Trophoblast cell (in vitro differentiated cells and primary cell): ENCODE results near the gene MYO16.

Source experiments
- DNase-seq, 2 donors: peaks; one replicate each; pipeline ENCODE4 v3.0.0-alpha.2; 2016
- H2AFZ ChIP-seq: 2 replicates; pipeline ENCODE4 v1.6.1; 2013; ENCODE audit warnings: low read length, moderate library complexity, mild to moderate bottlenecking; ENCODE audit not compliant: insufficient read depth, poor library complexity
- H2AK5ac ChIP-seq: 2 replicates; pipeline ENCODE4 v1.6.1; 2013; ENCODE audit warnings: mild to moderate bottlenecking, low read length
- H2BK120ac ChIP-seq: 2 replicates; pipeline ENCODE4 v1.6.1; 2013; ENCODE audit warnings: low read length, mild to moderate bottlenecking, moderate library complexity; ENCODE audit not compliant: insufficient read depth, poor library complexity
- H2BK12ac ChIP-seq: 2 replicates; pipeline ENCODE4 v1.6.1; 2013; ENCODE audit warnings: mild to moderate bottlenecking, low read length, moderate library complexity
- H2BK5ac ChIP-seq: 2 replicates; pipeline ENCODE4 v1.6.1; 2013; ENCODE audit warnings: low read length, low read depth, moderate library complexity, mild to moderate bottlenecking; ENCODE audit not compliant: poor library complexity
- H3K14ac ChIP-seq: 2 replicates; pipeline ENCODE4 v1.6.1; 2013; ENCODE audit warnings: mild to moderate bottlenecking, low read length
- H3K18ac ChIP-seq: 2 replicates; pipeline ENCODE4 v1.6.1; 2013; ENCODE audit warnings: mild to moderate bottlenecking, low read length
- H3K23ac ChIP-seq: 2 replicates; pipeline ENCODE4 v1.6.1; 2013; ENCODE audit warnings: low read length
- H3K27ac ChIP-seq: 2 replicates; pipeline ENCODE4 v1.5.1; 2013; ENCODE audit warnings: low read depth, mild to moderate bottlenecking, inconsistent platforms, low read length, moderate library complexity
- H3K27me3 ChIP-seq: 2 replicates; pipeline ENCODE4 v1.6.1; 2013; ENCODE audit warnings: inconsistent platforms, mild to moderate bottlenecking, low read length, moderate library complexity; ENCODE audit not compliant: insufficient read depth
- H3K36me3 ChIP-seq, 2 experiments: 1 replicate in 1 of 2; 2 replicates in 1 of 2; pipeline ENCODE4 v1.6.1; 2013; ENCODE audit warnings: low read length in 2 of 2, mild to moderate bottlenecking in 2 of 2, moderate library complexity in 1 of 2; ENCODE audit not compliant: insufficient read depth in 2 of 2, control insufficient read depth in 1 of 2
- H3K4ac ChIP-seq: 2 replicates; pipeline ENCODE4 v1.6.1; 2013; ENCODE audit warnings: low read depth, mild to moderate bottlenecking, low read length, moderate library complexity
- H3K4me1 ChIP-seq, 2 experiments: 1 replicate in 1 of 2; 2 replicates in 1 of 2; pipeline ENCODE4 v1.6.1; 2013; ENCODE audit warnings: low read length in 2 of 2, mild to moderate bottlenecking in 2 of 2, moderate library complexity in 1 of 2; ENCODE audit not compliant: insufficient read depth in 2 of 2, control insufficient read depth in 1 of 2
- H3K4me2 ChIP-seq: 2 replicates; pipeline ENCODE4 v1.6.1; 2013; ENCODE audit warnings: inconsistent platforms, mild to moderate bottlenecking, low read length, moderate library complexity
- H3K4me3 ChIP-seq: 2 replicates; pipeline ENCODE4 v1.5.1; 2013; ENCODE audit warnings: mild to moderate bottlenecking, low read depth, low read length, inconsistent platforms
- H3K79me1 ChIP-seq: one replicate; pipeline ENCODE4 v1.6.1; 2013; ENCODE audit warnings: low read length
- H3K79me2 ChIP-seq: 2 replicates; pipeline ENCODE4 v1.6.1; 2013; ENCODE audit warnings: low read length, mild to moderate bottlenecking; ENCODE audit not compliant: control insufficient read depth, insufficient read depth, poor library complexity
- H3K9ac ChIP-seq: 2 replicates; pipeline ENCODE4 v1.6.1; 2013; ENCODE audit warnings: mild to moderate bottlenecking, low read length
- H3K9me3 ChIP-seq: 2 replicates; pipeline ENCODE4 v1.6.1; 2013; ENCODE audit warnings: low read depth, mild to moderate bottlenecking, control low read depth, inconsistent platforms, low read length; ENCODE audit not compliant: insufficient read depth
- H4K12ac ChIP-seq: 2 replicates; pipeline ENCODE4 v1.6.1; 2013; ENCODE audit warnings: low read depth, mild to moderate bottlenecking, low read length, moderate library complexity
- H4K8ac ChIP-seq: 2 replicates; pipeline ENCODE4 v1.6.1; 2013; ENCODE audit warnings: low read depth, mild to moderate bottlenecking, low read length, moderate library complexity
- H4K91ac ChIP-seq: one replicate; pipeline ENCODE4 v1.6.1; 2013; ENCODE audit warnings: low read depth, mild to moderate bottlenecking, low read length, moderate library complexity
- WGBS: extraction: QIAGEN DNeasy Blood & Tissue Kit; methylation state at CpG from one replicate; pipeline ENCODE4 v1.1.7; 2013; ENCODE audit warnings: missing lambda C conversion rate; ENCODE audit not compliant: insufficient read length, insufficient coverage; ENCODE audit errors: extremely low coverage; 5-methylcytosine and 5-hydroxymethylcytosine counted together

MYO16 gene

GRCh38 chr13:108747843-108748242 is 118.4 kb downstream of the MYO16 start:
- Histone ChIP-seq H3K9me3 (no peaks in the 10 kb centered on the region), H3K9ac (no peak overlapping the region), H4K12ac (no peak overlapping the region), H3K4me1 (no peaks in the 10 kb centered on the region), H3K4me3 (no peak overlapping the region), H3K4ac (no peak overlapping the region), H4K8ac (no peak overlapping the region), H3K4me2 (no peak overlapping the region), H3K27ac (no peak overlapping the region), H2BK5ac (no peak overlapping the region), H3K18ac (no peak overlapping the region), H3K23ac (no peak overlapping the region), H3K14ac (no peak overlapping the region), H2AFZ (no peak overlapping the region), H2BK120ac (no peak overlapping the region), H3K79me1 (no peaks in the 10 kb centered on the region), H4K91ac (no peak overlapping the region), H2BK12ac (no peak overlapping the region), H3K27me3 (no peaks in the 10 kb centered on the region), H2AK5ac (no peak overlapping the region), H3K36me3 (no peaks in the 10 kb centered on the region), H3K79me2 (no peaks in the 10 kb centered on the region)
- no CpG with 5 or more reads among the region's 1 CpG for WGBS
- no peak for DNase-seq

GRCh38 chr13:108752276-108752675 is 122.9 kb downstream of the MYO16 start:
- Histone ChIP-seq H3K4me2 (no peak overlapping the region), H3K27me3 (no peaks in the 10 kb centered on the region), H3K4me1 (no peaks in the 10 kb centered on the region)

DNA sequence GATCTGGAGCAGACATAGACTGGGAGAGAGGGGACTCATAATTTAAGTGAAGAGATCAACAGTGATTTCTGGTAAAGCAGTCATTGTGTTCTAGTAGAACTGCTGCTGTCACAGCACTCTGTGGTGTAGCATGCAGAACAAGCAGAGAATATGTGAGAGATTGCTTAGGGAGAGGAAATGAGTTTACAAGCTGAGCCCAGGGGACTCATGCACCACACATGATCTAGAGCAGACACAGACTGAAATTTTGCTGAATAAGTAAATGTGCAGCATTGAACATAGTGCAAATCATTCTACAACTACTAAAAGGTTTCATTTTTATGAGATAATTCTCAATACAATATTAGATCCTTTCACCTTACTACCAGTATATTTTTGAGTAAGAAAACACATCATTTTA is 125.7 kb downstream of the MYO16 start:
- H4K8ac ChIP-seq: no peak overlapping the region
- no peaks in the 10 kb centered on the region for H3K9me3 ChIP-seq
- no peak overlapping the region for H3K14ac ChIP-seq
- no peak overlapping the region for H3K18ac ChIP-seq
- no peak overlapping the region for H3K23ac ChIP-seq
- H2BK12ac ChIP-seq: no peak overlapping the region
- no peak overlapping the region for H3K9ac ChIP-seq
- no peak overlapping the region for H2BK120ac ChIP-seq
- no peak overlapping the region for H4K91ac ChIP-seq
- H3K4ac ChIP-seq: no peak overlapping the region
- no peak for DNase-seq
- no peaks in the 10 kb centered on the region for H3K36me3 ChIP-seq
- no peak overlapping the region for H4K12ac ChIP-seq
- no peaks in the 10 kb centered on the region for H3K27me3 ChIP-seq
- H3K4me3 ChIP-seq: no peak overlapping the region
- no peaks in the 10 kb centered on the region for H3K79me1 ChIP-seq
- no peak overlapping the region for H2AK5ac ChIP-seq
- no peak overlapping the region for H3K4me2 ChIP-seq
- no peak overlapping the region for H3K27ac ChIP-seq
- H3K79me2 ChIP-seq: no peaks in the 10 kb centered on the region
- H3K4me1 ChIP-seq: no peaks in the 10 kb centered on the region
- no peak overlapping the region for H2BK5ac ChIP-seq
- H2AFZ ChIP-seq: no peak overlapping the region

More at GRCh38 chr13:108752276-108752675, 122.9 kb downstream of the MYO16 start:
- H4K91ac ChIP-seq: no peak overlapping the region
- no CpG with 5 or more reads among the region's 4 CpGs for WGBS
- H3K9ac ChIP-seq: no peak overlapping the region
- no peaks in the 10 kb centered on the region for H3K79me2 ChIP-seq
- H2AK5ac ChIP-seq: no peak overlapping the region
- no peak overlapping the region for H3K23ac ChIP-seq
- no peak overlapping the region for H3K27ac ChIP-seq
- no peaks in the 10 kb centered on the region for H3K79me1 ChIP-seq
- no peak overlapping the region for H2AFZ ChIP-seq
- H3K14ac ChIP-seq: no peak overlapping the region
- no peak overlapping the region for H3K4me3 ChIP-seq
- H2BK5ac ChIP-seq: no peak overlapping the region
- H3K18ac ChIP-seq: no peak overlapping the region
- no peaks in the 10 kb centered on the region for H3K9me3 ChIP-seq
- no peaks in the 10 kb centered on the region for H3K36me3 ChIP-seq
- no peak for DNase-seq
- no peak overlapping the region for H4K12ac ChIP-seq
- no peak overlapping the region for H2BK12ac ChIP-seq
- no peak overlapping the region for H4K8ac ChIP-seq
- no peak overlapping the region for H2BK120ac ChIP-seq
- H3K4ac ChIP-seq: no peak overlapping the region

DNA sequence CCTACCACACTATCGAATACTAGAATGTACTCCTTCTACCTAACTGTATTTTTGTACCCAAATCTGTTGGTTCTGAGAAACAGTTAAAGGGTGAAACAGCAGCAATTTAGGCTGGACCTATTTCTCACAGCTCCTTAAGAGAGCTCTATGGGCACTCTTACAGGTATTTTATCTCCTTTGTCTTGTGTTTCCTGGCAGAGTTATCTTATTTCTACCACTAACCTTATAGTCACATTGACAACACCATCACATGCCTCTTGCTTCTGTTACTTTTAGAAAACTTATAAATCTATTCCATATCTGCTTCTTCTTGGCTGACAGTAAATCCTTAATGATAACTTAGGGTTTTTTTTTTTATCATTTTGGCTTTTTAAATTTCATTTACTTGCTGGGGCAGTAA is 130.7 kb downstream of the MYO16 start:
- no peak overlapping the region for H2BK120ac ChIP-seq
- no peak overlapping the region for H3K4me3 ChIP-seq
- H4K12ac ChIP-seq: no peak overlapping the region
- H3K79me2 ChIP-seq: no peaks in the 10 kb centered on the region
- H3K4ac ChIP-seq: no peak overlapping the region
- no peak overlapping the region for H2AK5ac ChIP-seq
- no peaks in the 10 kb centered on the region for H3K4me1 ChIP-seq
- H3K4me2 ChIP-seq: no peak overlapping the region
- H2BK12ac ChIP-seq: no peak overlapping the region
- no peaks in the 10 kb centered on the region for H3K9me3 ChIP-seq
- no peaks in the 10 kb centered on the region for H3K79me1 ChIP-seq
- H3K14ac ChIP-seq: no peak overlapping the region
- no peak overlapping the region for H3K18ac ChIP-seq
- no peak for DNase-seq
- H4K91ac ChIP-seq: no peak overlapping the region
- H3K9ac ChIP-seq: no peak overlapping the region
- no peak overlapping the region for H4K8ac ChIP-seq
- H3K27ac ChIP-seq: no peak overlapping the region
- H3K27me3 ChIP-seq: no peaks in the 10 kb centered on the region
- H3K36me3 ChIP-seq: no peaks in the 10 kb centered on the region
- H2AFZ ChIP-seq: no peak overlapping the region
- no CpG with 5 or more reads among the region's 1 CpG for WGBS
- no peak overlapping the region for H3K23ac ChIP-seq
- H2BK5ac ChIP-seq: no peak overlapping the region
